ENCODE results near the gene TBC1D3E. TPM values are rescaled to one million over a fixed set of nuclear protein-coding genes. Genes with fewer than 3 reads are reported as not detected.

Gene TBC1D3E
- not detected in 2 replicates for total RNA-seq

DNA sequence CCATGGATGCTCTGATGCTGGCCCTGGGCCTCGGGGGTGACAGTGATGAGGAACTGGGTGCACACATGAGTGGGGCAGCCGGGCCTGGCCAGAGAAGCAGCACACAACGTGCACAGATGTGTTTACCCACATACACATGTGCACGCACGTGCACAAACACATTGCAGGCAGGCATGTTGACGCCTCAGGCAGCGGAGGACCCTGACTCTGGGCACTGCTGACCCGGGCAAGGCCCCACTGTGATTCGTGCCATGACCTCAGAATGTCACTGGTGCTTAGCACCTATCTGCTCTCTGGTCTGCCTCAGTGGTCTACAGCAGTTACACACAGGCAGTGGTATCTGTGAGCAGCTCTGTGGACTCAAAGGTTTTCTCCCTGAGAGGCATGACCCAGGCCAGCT is at the start of gene TBC1D3E:
TBC1D3E (plus strand) TSS at position 301 of the 400 bp plus-strand sequence. CDS start 1,545 bp downstream, outside the sequence.

Other genes with a start within 250 kb of the TBC1D3E start
- gene TBC1D3K, start 203.5 kb upstream of the TBC1D3E start, total RNA-seq = not detected in 2 replicates
- 1.6 and 2.0 TPM in 2 replicates for gene TBC1D3L, start 138.9 kb upstream of the TBC1D3E start, total RNA-seq
- gene TBC1D3D, start 124.0 kb upstream of the TBC1D3E start, total RNA-seq = not detected in 2 replicates
- not detected in 2 replicates for gene TBC1D3C, start 59.3 kb upstream of the TBC1D3E start, total RNA-seq
- not detected in 2 replicates for gene TBC1D3, start 64.6 kb downstream of the TBC1D3E start, total RNA-seq
- gene MRPL45, start 169.2 kb downstream of the TBC1D3E start, total RNA-seq = 33.9 and 35.1 TPM in 2 replicates
- gene GPR179, start 216.0 kb downstream of the TBC1D3E start, total RNA-seq = not detected in 2 replicates
- 5.2 and 9.2 TPM in 2 replicates for gene SOCS7, start 223.9 kb downstream of the TBC1D3E start, total RNA-seq